WTC11 (cell line): ENCODE measurements around the gene LRRC38. TPM values are rescaled to one million over a fixed set of nuclear protein-coding genes. Genes with fewer than 3 reads are reported as not detected.

Experiments used
- total RNA-seq: library from RNA; stranded (reverse); gene quantifications from 3 replicates; pipeline ENCODE4 v1.2.3, GENCODE V29; 2021

The LRRC38 gene
- total RNA-seq, 1 experiment from 2014 or later: 0.15 TPM

Other genes with a start within 250 kb of the LRRC38 start
- not detected in 3 replicates for gene PRAMEF8, start 228.9 kb downstream of the LRRC38 start, total RNA-seq
- gene PRAMEF33, start 210.5 kb downstream of the LRRC38 start, total RNA-seq: not detected in 3 replicates
- gene PRAMEF15, start 198.4 kb downstream of the LRRC38 start, total RNA-seq: not detected in 3 replicates
- gene PRAMEF14, start 166.9 kb downstream of the LRRC38 start, total RNA-seq: not detected in 3 replicates
- not detected in 3 replicates for gene PRAMEF19, start 142.1 kb downstream of the LRRC38 start, total RNA-seq
- gene PRAMEF17, start 124.4 kb downstream of the LRRC38 start, total RNA-seq: not detected in 3 replicates
- not detected in 3 replicates for gene PRAMEF20, start 103.6 kb downstream of the LRRC38 start, total RNA-seq
- 128 to 158 TPM (median 135 TPM) in 3 replicates for gene PDPN, start 69.8 kb upstream of the LRRC38 start, total RNA-seq
- 19.5 to 27.2 TPM (median 25.0 TPM) in 3 replicates for gene PRDM2, start 186.2 kb upstream of the LRRC38 start, total RNA-seq